Right atrium auricular region (tissue), 2 donors: Measurements from ENCODE around the gene IFNAR1. TPM values are rescaled to one million over a fixed set of nuclear protein-coding genes. Genes with fewer than 3 reads are reported as not detected.
A peak's percentile ranks its signal among the peaks of the same experiment; 100 is the strongest.

Experiments
- DNase-seq: peaks from one replicate; pipeline ENCODE4 v3.0.0-alpha.2; 2019; ENCODE audit warnings: low spot score
- H3K27ac ChIP-seq, 2 donors: fragments of 200-600 bp; sonication (generic); 1 replicate in 1 of 2; 2 replicates in 1 of 2; pipeline ENCODE4 v1.5.1; 2016 to 2019
- H3K27me3 ChIP-seq, 2 donors: fragments of 200-600 bp; sonication (generic); one replicate each; pipeline versions ENCODE4 v1.5.1 to v1.6.0; 2017 to 2019
- H3K36me3 ChIP-seq: fragments of 200-600 bp; sonication (generic); one replicate; pipeline ENCODE4 v1.5.1; 2016
- H3K4me1 ChIP-seq, 2 donors: fragments of 200-600 bp; sonication (generic); one replicate each; pipeline versions ENCODE4 v1.5.1 to v1.6.0; 2017 to 2019
- H3K4me3 ChIP-seq, 2 donors: fragments of 200-600 bp; sonication (generic); 1 replicate in 1 of 2; 2 replicates in 1 of 2; pipeline ENCODE4 v1.5.1; 2017 to 2019; ENCODE audit warnings: mild to moderate bottlenecking in 1 of 2, moderate library complexity in 1 of 2
- H3K9me3 ChIP-seq, 2 donors: fragments of 200-600 bp; sonication (generic); one replicate each; pipeline ENCODE4 v1.5.1; 2019
- total RNA-seq, 2 donors: library from RNA; depleted of rRNA; stranded (reverse); fragments of >200 nt; gene quantifications; one replicate each; pipeline ENCODE4 v1.1.0, GENCODE V29; 2016
- TF ChIP-seq, protein P1 (sequence below), 2 donors: fragments of 200-600 bp; sonication (generic); IDR thresholded peaks; one replicate each; pipeline ENCODE4 v1.5.1; 2019; ENCODE audit warnings: antibody characterized with exemption in 2 of 2

IFNAR1 gene
- total RNA-seq, 2 donors from 2014 or later = 20.0 to 24.6 TPM

DNA sequence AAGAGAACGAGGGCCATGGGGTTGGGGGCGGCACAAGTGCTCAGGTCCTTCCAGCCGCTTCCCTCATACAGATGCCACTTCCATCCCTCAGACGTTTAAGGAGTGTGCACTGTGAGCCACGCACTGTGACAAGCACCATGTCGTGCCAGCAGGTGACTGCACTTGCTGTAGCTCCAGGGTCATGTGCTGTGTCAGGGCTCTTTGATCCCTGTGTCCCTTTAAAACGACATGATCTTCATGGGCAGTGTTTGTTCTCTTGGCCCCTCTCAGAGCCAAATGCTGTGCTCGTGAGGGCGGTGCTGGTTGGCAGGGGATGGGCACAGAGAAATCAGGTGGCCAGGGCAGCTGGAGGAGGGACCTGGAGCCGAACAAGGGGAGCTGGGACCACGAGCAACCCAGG is 38.7 kb upstream of the IFNAR1 start:
- H3K36me3 ChIP-seq = peaks cover 29% of the 10 kb centered on the region
- TF ChIP-seq, protein P1, sequence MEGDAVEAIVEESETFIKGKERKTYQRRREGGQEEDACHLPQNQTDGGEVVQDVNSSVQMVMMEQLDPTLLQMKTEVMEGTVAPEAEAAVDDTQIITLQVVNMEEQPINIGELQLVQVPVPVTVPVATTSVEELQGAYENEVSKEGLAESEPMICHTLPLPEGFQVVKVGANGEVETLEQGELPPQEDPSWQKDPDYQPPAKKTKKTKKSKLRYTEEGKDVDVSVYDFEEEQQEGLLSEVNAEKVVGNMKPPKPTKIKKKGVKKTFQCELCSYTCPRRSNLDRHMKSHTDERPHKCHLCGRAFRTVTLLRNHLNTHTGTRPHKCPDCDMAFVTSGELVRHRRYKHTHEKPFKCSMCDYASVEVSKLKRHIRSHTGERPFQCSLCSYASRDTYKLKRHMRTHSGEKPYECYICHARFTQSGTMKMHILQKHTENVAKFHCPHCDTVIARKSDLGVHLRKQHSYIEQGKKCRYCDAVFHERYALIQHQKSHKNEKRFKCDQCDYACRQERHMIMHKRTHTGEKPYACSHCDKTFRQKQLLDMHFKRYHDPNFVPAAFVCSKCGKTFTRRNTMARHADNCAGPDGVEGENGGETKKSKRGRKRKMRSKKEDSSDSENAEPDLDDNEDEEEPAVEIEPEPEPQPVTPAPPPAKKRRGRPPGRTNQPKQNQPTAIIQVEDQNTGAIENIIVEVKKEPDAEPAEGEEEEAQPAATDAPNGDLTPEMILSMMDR (IDR thresholded peaks at IDR 0.05) = no peak
- H3K27me3 ChIP-seq = no peaks in the 10 kb centered on the region
- H3K9me3 ChIP-seq = no peaks in the 10 kb centered on the region
- H3K4me1 ChIP-seq = peaks cover 0 to 35% of the 10 kb centered on the region in 2 donors
- peak overlapping the region; percentile 8 to 55 for H3K27ac ChIP-seq
- DNase-seq = no peak
- no peak overlapping the region for H3K4me3 ChIP-seq

DNA sequence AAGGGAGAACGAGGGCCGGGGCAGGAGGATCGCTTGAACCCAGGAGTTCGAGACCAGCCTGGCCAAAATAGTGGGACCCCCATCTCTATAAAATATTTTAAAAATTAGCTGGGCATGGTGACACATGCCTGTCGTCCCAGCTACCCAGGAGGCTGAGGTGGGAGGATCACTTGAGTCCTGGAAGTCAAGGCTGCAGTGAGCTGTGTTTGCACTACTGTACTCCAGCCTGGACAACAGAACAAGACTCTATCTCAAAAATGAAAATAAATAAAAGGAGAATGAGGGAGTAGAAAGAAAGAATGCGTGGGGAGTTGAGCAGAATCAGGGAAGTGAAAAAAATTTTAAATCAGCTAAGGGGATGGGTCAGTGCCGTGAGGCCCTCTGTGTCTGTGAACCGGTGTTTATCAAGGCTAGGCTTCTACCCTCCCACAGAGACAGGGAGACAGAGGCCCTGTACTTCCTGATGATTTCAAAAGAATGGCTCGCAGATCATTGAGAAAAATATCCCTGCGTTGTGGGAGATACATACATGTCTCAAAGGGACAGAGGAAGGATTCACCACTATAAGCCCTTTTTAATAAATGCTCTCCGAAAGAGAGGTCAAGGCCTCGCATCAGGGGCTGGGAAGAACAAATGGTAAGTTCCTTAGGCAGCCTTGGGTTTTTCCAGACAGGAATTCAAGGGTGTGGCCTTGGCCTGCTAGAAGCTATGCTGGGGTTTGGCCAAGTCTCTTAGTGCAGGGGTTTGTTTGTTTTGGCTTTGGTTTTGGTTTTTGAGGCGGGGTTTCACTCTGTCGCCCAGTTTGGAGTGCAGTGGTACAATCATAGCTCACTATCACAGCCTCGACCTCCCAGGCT is 37.9 kb upstream of the IFNAR1 start:
- TF ChIP-seq, protein P1 (IDR thresholded peaks at IDR 0.05) = no peak
- H3K36me3 ChIP-seq = peaks cover 34% of the 10 kb centered on the region
- DNase-seq = peak; percentile 74
- peak overlapping the region; percentile 8 to 55 for H3K27ac ChIP-seq
- H3K9me3 ChIP-seq = no peaks in the 10 kb centered on the region
- no peak overlapping the region for H3K4me3 ChIP-seq
- no peaks in the 10 kb centered on the region for H3K27me3 ChIP-seq
- H3K4me1 ChIP-seq = peaks cover 0 to 35% of the 10 kb centered on the region in 2 donors

DNA sequence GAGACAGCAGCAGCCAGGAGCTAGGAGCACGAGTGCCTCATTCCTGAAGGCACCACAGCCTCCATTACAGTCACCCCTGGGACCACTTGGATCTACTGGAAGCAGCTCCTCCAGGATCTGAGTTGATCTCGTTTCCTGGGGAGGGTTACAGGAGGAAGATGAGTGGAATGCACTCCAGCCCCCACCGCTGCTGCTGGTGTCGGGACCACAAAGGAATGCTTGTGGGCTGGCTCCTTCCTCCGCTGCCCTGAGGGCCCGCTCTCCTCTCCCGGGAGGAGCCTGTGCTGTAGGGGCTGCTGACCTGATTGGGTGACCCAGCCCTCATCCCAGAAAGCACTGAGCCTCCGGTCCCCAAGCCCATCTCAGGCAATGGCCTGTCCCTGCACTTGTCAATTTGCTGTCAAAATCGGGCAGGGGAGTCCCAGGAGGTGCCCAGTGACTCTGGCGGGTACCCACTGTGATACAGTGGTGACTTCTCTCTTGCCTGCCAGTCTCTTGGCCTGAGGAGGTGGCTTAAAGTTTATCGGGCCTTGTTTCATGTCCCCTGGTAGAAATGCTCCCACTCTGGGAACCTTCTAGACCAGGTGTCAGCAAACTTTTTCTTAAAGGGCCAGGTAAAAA is 35.5 kb upstream of the IFNAR1 start:
- H3K9me3 ChIP-seq = no peaks in the 10 kb centered on the region
- peaks cover 0 to 42% of the 10 kb centered on the region in 2 donors for H3K4me1 ChIP-seq
- DNase-seq = no peak
- TF ChIP-seq, protein P1 (IDR thresholded peaks at IDR 0.05) = no peak
- H3K27me3 ChIP-seq = no peaks in the 10 kb centered on the region
- peak overlapping the region in 1 of 2 donors; percentile 21 for H3K27ac ChIP-seq
- no peak overlapping the region for H3K4me3 ChIP-seq
- peaks cover 23% of the 10 kb centered on the region for H3K36me3 ChIP-seq

DNA sequence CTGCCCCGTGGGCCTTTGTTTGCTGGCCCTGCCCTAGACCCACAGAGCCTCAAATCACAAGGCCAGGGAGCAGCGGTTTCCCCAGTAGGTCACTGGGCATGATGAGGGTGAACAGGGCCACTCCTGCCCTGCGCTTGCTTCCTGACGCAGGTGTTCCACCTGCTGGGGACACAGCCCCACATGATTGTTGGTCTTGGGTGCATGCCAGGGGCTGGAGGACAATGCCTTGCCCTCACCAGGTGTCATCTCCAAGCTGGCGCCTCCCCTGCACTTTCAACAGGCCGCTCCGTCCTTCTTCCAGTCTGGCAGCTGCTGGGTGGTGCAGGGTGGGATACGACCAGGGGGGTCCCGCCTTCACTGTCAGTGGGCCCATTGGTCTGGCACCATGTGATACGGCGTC is 34.3 kb upstream of the IFNAR1 start:
- Histone ChIP-seq H3K27ac (no peak overlapping the region), H3K4me3 (no peak overlapping the region), H3K9me3 (no peaks in the 10 kb centered on the region), H3K36me3 (peaks cover 17% of the 10 kb centered on the region), H3K27me3 (no peaks in the 10 kb centered on the region), H3K4me1 (peaks cover 0 to 42% of the 10 kb centered on the region in 2 donors)
- no peak for DNase-seq
- TF ChIP-seq, protein P1 (IDR thresholded peaks at IDR 0.05) = no peak

DNA sequence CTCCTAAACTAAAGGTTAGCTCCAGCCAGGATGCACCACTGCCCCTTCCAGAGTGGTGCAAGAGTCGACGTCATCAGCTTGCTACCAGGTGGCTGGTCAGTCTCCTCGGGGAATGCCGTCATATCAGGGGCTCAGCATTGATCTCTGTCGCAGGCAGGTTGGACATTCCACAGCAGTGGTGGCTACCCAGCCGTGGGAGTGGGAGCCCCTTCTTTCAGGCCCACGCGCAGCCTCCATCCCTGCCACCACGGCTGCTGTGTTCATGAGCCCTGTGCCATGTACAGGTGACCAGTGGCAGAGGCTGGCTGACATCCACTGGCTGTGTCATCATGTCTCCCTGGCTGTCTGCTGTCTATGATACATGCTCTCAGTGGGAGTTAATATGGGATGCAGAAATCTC is 33.1 kb upstream of the IFNAR1 start:
- H3K36me3 ChIP-seq = peaks cover 17% of the 10 kb centered on the region

More for the DNA sequence above, 33.1 kb upstream of the IFNAR1 start:
- H3K27ac ChIP-seq = no peak overlapping the region
- peaks cover 0 to 32% of the 10 kb centered on the region in 2 donors for H3K4me1 ChIP-seq
- no peak for DNase-seq
- TF ChIP-seq, protein P1 (IDR thresholded peaks at IDR 0.05) = no peak
- H3K9me3 ChIP-seq = no peaks in the 10 kb centered on the region
- H3K4me3 ChIP-seq = no peak overlapping the region
- no peaks in the 10 kb centered on the region for H3K27me3 ChIP-seq
